Keratinocyte (primary cell): Measurements from ENCODE around the gene CISD1. TPM values are rescaled to one million over a fixed set of nuclear protein-coding genes. Genes with fewer than 3 reads are reported as not detected.

Source experiments
- DNase-seq: peaks from one replicate; pipeline ENCODE4 v3.0.0-alpha.2; 2011; ENCODE audit warnings: low read depth, missing footprints, low spot score
- FAIRE-seq: peaks from 2 replicates; lab custom pipeline; 2011; peaks lifted over from hg19 to GRCh38; lab: Jason Lieb, UNC
- H2AFZ ChIP-seq: 2 replicates; pipeline ENCODE4 v1.6.0; 2012; ENCODE audit warnings: low read length, control low read depth, inconsistent platforms; ENCODE audit not compliant: control insufficient read depth
- H3K27ac ChIP-seq: 2 replicates; pipeline ENCODE4 v1.5.1; 2011; ENCODE audit warnings: low read length; ENCODE audit not compliant: control insufficient read depth, insufficient read depth
- H3K27me3 ChIP-seq: 3 replicates; pipeline ENCODE4 v1.6.0; 2011; ENCODE audit warnings: low read length; ENCODE audit not compliant: control insufficient read depth, insufficient read depth; ENCODE audit errors: extremely low read depth
- H3K36me3 ChIP-seq, 2 experiments: 2 replicates in 1 of 2; 3 replicates in 1 of 2; pipeline ENCODE4 v1.5.1; 2011; ENCODE audit warnings: low read length in 2 of 2, mild to moderate bottlenecking in 1 of 2; ENCODE audit not compliant: control insufficient read depth in 2 of 2, insufficient read depth in 2 of 2; ENCODE audit errors: extremely low read depth in 1 of 2
- H3K4me1 ChIP-seq: 3 replicates; pipeline ENCODE4 v1.5.1; 2011; ENCODE audit warnings: low read length; ENCODE audit not compliant: control insufficient read depth, insufficient read depth; ENCODE audit errors: extremely low read depth
- H3K4me2 ChIP-seq: 3 replicates; pipeline ENCODE4 v1.6.0; 2011; ENCODE audit warnings: low read depth, low read length; ENCODE audit not compliant: control insufficient read depth, insufficient read depth; ENCODE audit errors: extremely low read depth
- H3K4me3 ChIP-seq, 3 experiments: fragments of 200-600 bp in 1 of 3; sonication (generic) in 1 of 3; 2 replicates in 2 of 3; 3 replicates in 1 of 3; pipeline ENCODE4 v1.5.1; 2011 to 2016; ENCODE audit warnings: low read length in 3 of 3, mild to moderate bottlenecking in 3 of 3, control low read depth in 2 of 3, inconsistent platforms in 1 of 3, low read depth in 1 of 3, mixed read lengths in 1 of 3, mixed run types in 1 of 3, moderate library complexity in 1 of 3; ENCODE audit not compliant: control insufficient read depth in 2 of 3, insufficient read depth in 2 of 3; ENCODE audit errors: extremely low read depth in 1 of 3
- H3K79me2 ChIP-seq: 2 replicates; pipeline ENCODE4 v1.6.0; 2012; ENCODE audit warnings: low read length; ENCODE audit not compliant: control insufficient read depth, insufficient read depth
- H3K9ac ChIP-seq: 3 replicates; pipeline ENCODE4 v1.6.0; 2011; ENCODE audit warnings: low read length; ENCODE audit not compliant: control insufficient read depth, insufficient read depth; ENCODE audit errors: extremely low read depth
- H3K9me1 ChIP-seq: 3 replicates; pipeline ENCODE4 v1.6.0; 2011; ENCODE audit warnings: low read length; ENCODE audit not compliant: control insufficient read depth, insufficient read depth; ENCODE audit errors: extremely low read depth
- H3K9me3 ChIP-seq: 2 replicates; pipeline ENCODE4 v1.5.1; 2012; ENCODE audit warnings: low read depth, low read length; ENCODE audit not compliant: control insufficient read depth
- H4K20me1 ChIP-seq: 3 replicates; pipeline ENCODE4 v1.6.0; 2011; ENCODE audit warnings: low read length; ENCODE audit not compliant: control insufficient read depth, insufficient read depth; ENCODE audit errors: extremely low read depth
- CTCF ChIP-seq, 3 experiments: IDR thresholded peaks in 1 of 3; conservative IDR thresholded peaks in 1 of 3; optimal IDR thresholded peaks in 1 of 3; 2 replicates in 2 of 3; 3 replicates in 1 of 3; pipeline versions ENCODE3 to v1.5.1; 2011; ENCODE audit warnings: low read length in 3 of 3, mild to moderate bottlenecking in 3 of 3, moderate library complexity in 2 of 3, control low read depth in 1 of 3, inconsistent platforms in 1 of 3; ENCODE audit not compliant: insufficient read depth in 2 of 3; ENCODE audit errors: extremely low read depth in 1 of 3
- EZH2 ChIP-seq: IDR thresholded peaks from one replicate; pipeline ENCODE4 v1.6.1; 2012; ENCODE audit warnings: inconsistent platforms, mild to moderate bottlenecking, low read length, moderate library complexity
- dilution Hi-C: fragments of 300-500 bp; cut with MboI; formaldehyde crosslinking; loops from one replicate; pipeline ENCODE4 v1.7.0; 2020; ENCODE audit warnings: low sequenced_read_pairs; ENCODE audit not compliant: extremely low pct_ligation_motif_present
- polyA plus RNA-seq, 5 experiments: library from polyadenylated mRNA; depleted of rRNA in 3 of 5; stranded (reverse) in 3 of 5; stranded (forward) in 1 of 5; unstranded in 1 of 5; fragments of >200 nt; gene quantifications; 1 replicate in 1 of 5; 2 replicates in 3 of 5; 3 replicates in 1 of 5; pipeline versions ENCODE4 v1.2.1 to v1.2.3, GENCODE V29; 2011 to 2012; ENCODE audit warnings: missing spikeins in 2 of 5, low read depth in 1 of 5, low replicate concordance in 1 of 5

CISD1 gene
- polyA plus RNA-seq, 1 donor (not counting 4 experiments of a cell fraction or from before 2014, with no cell fraction given): 81.7 TPM

- DNase-seq: no peak
- Histone ChIP-seq H4K20me1 (no peaks in the 10 kb centered on the region), H3K9me3 (no peaks in the 10 kb centered on the region), H2AFZ (no peak overlapping the region), H3K4me2 (no peak overlapping the region), H3K27ac (no peak overlapping the region), H3K4me3 (no peak overlapping the region), H3K27me3 (no peaks in the 10 kb centered on the region), H3K9me1 (no peaks in the 10 kb centered on the region), H3K9ac (no peak overlapping the region), H3K36me3 (no peaks in the 10 kb centered on the region), H3K4me1 (peaks cover 2% of the 10 kb centered on the region), H3K79me2 (no peaks in the 10 kb centered on the region)
- dilution Hi-C loops: no loop called here
- FAIRE-seq: no peak
- TF ChIP-seq CTCF (optimal IDR thresholded peaks at IDR 0.05 in 1 of 3, IDR thresholded peaks at IDR 0.05 in 1 of 3, conservative IDR thresholded peaks at IDR 0.05 in 1 of 3; ENCODE audit: extremely low read depth in 1 of 3, insufficient read depth in 2 of 3, low read length in 3 of 3) (no peak), EZH2 (no peak)
Observed at GRCh38 chr10:58322072-58322834, 53.3 kb downstream of the CISD1 start.

GRCh38 chr10:58322835-58323209 is 53.9 kb downstream of the CISD1 start:
- Histone ChIP-seq H3K27ac (no peak overlapping the region), H3K9me1 (no peaks in the 10 kb centered on the region), H3K79me2 (no peaks in the 10 kb centered on the region), H4K20me1 (no peaks in the 10 kb centered on the region), H3K9ac (no peak overlapping the region), H3K4me1 (peaks cover 2% of the 10 kb centered on the region), H2AFZ (no peak overlapping the region), H3K9me3 (no peaks in the 10 kb centered on the region), H3K36me3 (no peaks in the 10 kb centered on the region), H3K4me2 (no peak overlapping the region), H3K27me3 (no peaks in the 10 kb centered on the region), H3K4me3 (no peak overlapping the region)
- dilution Hi-C loops: no loop called here
- DNase-seq (no peak), FAIRE-seq (no peak)
- no peak for TF ChIP-seq CTCF (optimal IDR thresholded peaks at IDR 0.05 in 1 of 3, IDR thresholded peaks at IDR 0.05 in 1 of 3, conservative IDR thresholded peaks at IDR 0.05 in 1 of 3; ENCODE audit: extremely low read depth in 1 of 3, insufficient read depth in 2 of 3, low read length in 3 of 3)
- TF ChIP-seq EZH2: no peak
